Measurements from ENCODE around the gene ZBTB16. TPM values are rescaled to one million over a fixed set of nuclear protein-coding genes. Genes with fewer than 3 reads are reported as not detected.

ZBTB16 gene
- total and polyA plus RNA-seq, 3 donors from 2014 or later = 11.4 to 88.5 (median 51.5) TPM

DNA sequence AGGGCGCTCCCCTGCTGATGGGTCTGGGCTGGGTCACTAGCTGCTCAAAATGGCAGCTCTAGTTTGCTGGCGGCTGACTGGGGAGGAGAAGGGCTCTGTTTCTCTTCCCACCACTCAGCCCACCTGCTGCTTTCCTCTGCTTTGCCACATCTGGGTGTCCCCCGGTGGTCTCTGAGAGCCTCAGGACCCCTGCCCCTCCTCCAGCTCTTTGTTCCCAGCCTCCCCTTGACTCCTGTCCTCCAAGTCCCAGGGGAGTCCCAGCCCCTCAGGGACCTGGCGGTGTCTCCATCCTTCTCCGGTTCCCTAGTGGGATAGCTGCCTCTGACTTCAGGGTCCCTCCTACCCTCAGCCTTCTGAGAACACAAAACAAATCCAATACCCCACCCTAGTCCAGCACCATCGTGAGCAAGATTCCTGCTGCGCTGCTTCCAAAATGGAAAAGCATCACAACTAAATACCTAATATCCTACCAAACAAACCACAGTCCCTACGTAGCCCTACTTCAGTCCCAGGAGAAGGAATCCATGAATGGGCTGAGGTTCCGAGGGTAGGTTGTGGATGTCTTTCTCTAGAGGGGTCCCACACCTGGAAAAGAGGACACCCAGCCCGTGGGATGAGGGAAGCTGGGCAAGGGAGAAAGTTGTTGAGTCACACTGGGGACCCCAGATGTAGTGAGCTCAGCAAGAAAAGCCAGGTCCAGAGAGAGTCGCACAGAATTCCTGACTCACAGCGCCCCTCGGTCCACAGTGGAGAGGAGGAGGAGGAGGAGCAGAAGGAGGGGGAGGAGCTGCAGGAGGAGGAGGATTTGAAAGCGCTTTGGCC, 191.7 kb downstream of the ZBTB16 start:
- 75 to 76% methylated on average over 14 of the region's 14 CpGs for WGBS, 2 donors
- H3K36me3 ChIP-seq (ENCODE audit: low read depth, missing control alignments) = no peaks in the 10 kb centered on the region
- H3K4me1 ChIP-seq = peaks cover 10% of the 10 kb centered on the region

DNA sequence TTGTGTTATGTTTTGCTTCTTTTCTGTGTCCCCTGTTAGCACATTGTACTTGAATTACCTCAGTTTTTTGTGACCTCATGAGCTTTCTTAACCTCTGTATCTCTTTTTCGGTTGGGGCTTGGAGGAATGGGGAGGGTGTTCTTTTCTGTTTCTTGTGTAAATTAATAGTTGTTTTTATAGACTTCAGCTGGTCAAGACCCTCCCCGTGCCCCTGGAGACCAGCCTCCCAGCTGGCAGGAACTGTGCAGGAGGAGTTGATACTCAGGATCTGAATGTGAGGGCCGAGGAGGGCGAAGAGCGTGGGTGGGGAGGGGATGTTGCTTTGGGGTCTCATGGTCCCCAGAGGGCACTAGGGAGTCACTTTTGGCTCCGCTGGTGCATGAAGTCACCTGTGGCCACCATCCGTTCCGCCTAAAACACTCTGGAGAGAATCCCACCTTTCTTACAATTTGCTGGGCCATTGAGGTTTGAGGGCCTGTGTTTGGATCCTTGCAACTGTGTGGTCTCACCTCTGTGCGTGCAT, 192.4 kb downstream of the ZBTB16 start:
- TF ChIP-seq, protein P1, sequence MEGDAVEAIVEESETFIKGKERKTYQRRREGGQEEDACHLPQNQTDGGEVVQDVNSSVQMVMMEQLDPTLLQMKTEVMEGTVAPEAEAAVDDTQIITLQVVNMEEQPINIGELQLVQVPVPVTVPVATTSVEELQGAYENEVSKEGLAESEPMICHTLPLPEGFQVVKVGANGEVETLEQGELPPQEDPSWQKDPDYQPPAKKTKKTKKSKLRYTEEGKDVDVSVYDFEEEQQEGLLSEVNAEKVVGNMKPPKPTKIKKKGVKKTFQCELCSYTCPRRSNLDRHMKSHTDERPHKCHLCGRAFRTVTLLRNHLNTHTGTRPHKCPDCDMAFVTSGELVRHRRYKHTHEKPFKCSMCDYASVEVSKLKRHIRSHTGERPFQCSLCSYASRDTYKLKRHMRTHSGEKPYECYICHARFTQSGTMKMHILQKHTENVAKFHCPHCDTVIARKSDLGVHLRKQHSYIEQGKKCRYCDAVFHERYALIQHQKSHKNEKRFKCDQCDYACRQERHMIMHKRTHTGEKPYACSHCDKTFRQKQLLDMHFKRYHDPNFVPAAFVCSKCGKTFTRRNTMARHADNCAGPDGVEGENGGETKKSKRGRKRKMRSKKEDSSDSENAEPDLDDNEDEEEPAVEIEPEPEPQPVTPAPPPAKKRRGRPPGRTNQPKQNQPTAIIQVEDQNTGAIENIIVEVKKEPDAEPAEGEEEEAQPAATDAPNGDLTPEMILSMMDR (IDR thresholded peaks at IDR 0.05) = no peak
- no peak for TF ChIP-seq POLR2A (IDR thresholded peaks at IDR 0.05)
- Histone ChIP-seq H3K9me3 (no peaks in the 10 kb centered on the region), H3K27me3 (no peaks in the 10 kb centered on the region), H3K27ac (peak overlapping the region in 1 of 2 donors; percentile 75), H3K4me1 (peaks cover 17% of the 10 kb centered on the region), H3K4me3 (no peak overlapping the region), H3K36me3 (ENCODE audit: low read depth, missing control alignments) (no peaks in the 10 kb centered on the region)
- WGBS, 2 donors = 54 to 83% methylated on average over 9 of the region's 9 CpGs
- no peak for DNase-seq
- intact Hi-C loops (cut with DNase I; ENCODE audit: low total_unique reads) = no loop called here

More for the DNA sequence above, 191.7 kb downstream of the ZBTB16 start:
- H3K9me3 ChIP-seq = no peaks in the 10 kb centered on the region
- intact Hi-C loops (cut with DNase I; ENCODE audit: low total_unique reads) = no loop called here
- H3K27me3 ChIP-seq = no peaks in the 10 kb centered on the region
- peak overlapping the region; percentile 6 to 75 for H3K27ac ChIP-seq
- DNase-seq = peak; percentile 58
- no peak overlapping the region for H3K4me3 ChIP-seq
- TF ChIP-seq, protein P1 (IDR thresholded peaks at IDR 0.05) = no peak
- no peak for TF ChIP-seq POLR2A (IDR thresholded peaks at IDR 0.05)

DNA sequence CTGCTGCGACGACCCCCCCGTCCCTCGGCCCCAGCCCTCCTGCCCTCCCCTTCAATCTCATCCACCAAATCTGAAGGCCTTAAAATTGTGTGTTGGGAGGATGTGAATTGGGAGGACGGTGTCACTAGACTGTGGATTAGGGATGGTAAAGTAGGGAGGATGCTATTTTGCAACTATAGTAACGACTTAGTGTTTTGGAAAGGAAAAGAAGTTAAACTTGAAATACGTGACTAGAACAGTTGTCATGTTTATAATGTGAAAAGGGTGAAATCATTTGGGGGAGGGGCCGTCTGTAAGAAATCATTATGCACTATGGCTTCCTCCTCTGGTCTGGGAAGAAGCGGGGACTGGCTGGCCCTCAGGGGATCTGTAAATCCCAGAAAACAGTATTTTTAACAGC, 193.3 kb downstream of the ZBTB16 start:
- H3K27me3 ChIP-seq = no peaks in the 10 kb centered on the region
- no peak overlapping the region for H3K4me3 ChIP-seq
- WGBS, 2 donors = 76 to 78% methylated on average over 9 of the region's 9 CpGs
- intact Hi-C loops (cut with DNase I; ENCODE audit: low total_unique reads) = no loop called here
- TF ChIP-seq, protein P1 (IDR thresholded peaks at IDR 0.05) = no peak
- no peak for TF ChIP-seq POLR2A (IDR thresholded peaks at IDR 0.05)
- no peak for DNase-seq
- peaks cover 26% of the 10 kb centered on the region for H3K4me1 ChIP-seq
- peak overlapping the region in 1 of 2 donors; percentile 6 for H3K27ac ChIP-seq
- H3K36me3 ChIP-seq (ENCODE audit: low read depth, missing control alignments) = no peaks in the 10 kb centered on the region
- H3K9me3 ChIP-seq = no peaks in the 10 kb centered on the region

DNA sequence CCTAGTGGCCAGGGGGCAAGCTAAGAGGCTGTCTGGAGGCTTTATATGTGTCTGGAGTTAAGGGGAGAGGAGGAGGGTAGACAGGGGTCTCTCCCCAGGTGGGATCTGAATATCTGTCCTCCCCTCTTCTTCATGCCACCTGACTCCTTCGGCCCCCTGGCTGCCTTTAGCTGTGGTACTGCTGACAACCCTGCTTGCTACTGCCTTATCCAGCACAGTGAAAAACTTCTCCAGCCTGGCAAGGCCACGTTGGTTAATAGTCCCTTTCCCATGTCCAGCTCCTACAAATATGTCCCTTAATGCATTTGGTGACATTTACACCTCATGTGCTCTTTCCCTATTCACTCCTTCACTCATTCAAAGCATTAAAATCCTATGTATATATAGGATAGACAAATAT, 194.3 kb downstream of the ZBTB16 start:
- TF ChIP-seq, protein P1 (IDR thresholded peaks at IDR 0.05) = no peak
- no peak for TF ChIP-seq POLR2A (IDR thresholded peaks at IDR 0.05)
- intact Hi-C loops (cut with DNase I; ENCODE audit: low total_unique reads) = no loop called here
- no peaks in the 10 kb centered on the region for H3K27me3 ChIP-seq
- no peak overlapping the region for H3K4me3 ChIP-seq
- peaks cover 35% of the 10 kb centered on the region for H3K4me1 ChIP-seq
- H3K9me3 ChIP-seq = no peaks in the 10 kb centered on the region
- H3K27ac ChIP-seq = peak overlapping the region in 1 of 2 donors; percentile 6
- DNase-seq = no peak
- H3K36me3 ChIP-seq (ENCODE audit: low read depth, missing control alignments) = no peaks in the 10 kb centered on the region
- WGBS, 2 donors = 67 to 75% methylated on average over 2 of the region's 2 CpGs

All from testis (tissue), 3 donors.